HG02763 (cell line): ENCODE results near the gene CPVL.

Experiments
- ATAC-seq: cut with Tn5 transposase; IDR thresholded peaks from one replicate; pipeline ENCODE4 v1.9.1; 2021; ENCODE audit warnings: mild to moderate bottlenecking, moderate library complexity; ENCODE audit not compliant: unreplicated experiment

Gene CPVL

GRCh38 chr7:29007127-29007526, 139.2 kb downstream of the CPVL start:
- no peak for ATAC-seq

- ATAC-seq = no peak
These were observed 140.5 kb downstream of the CPVL start for GRCh38 chr7:29005829-29006228.

- ATAC-seq = no peak
These were observed 140.9 kb downstream of the CPVL start for GRCh38 chr7:29005406-29005805.

GRCh38 chr7:29003703-29004102, 142.6 kb downstream of the CPVL start:
- ATAC-seq = no peak

- no peak for ATAC-seq
These were observed 145.6 kb downstream of the CPVL start for GRCh38 chr7:29000717-29001076.

- no peak for ATAC-seq
These were observed 146.2 kb downstream of the CPVL start for GRCh38 chr7:28999895-29000716.

GRCh38 chr7:28999427-28999826, 146.9 kb downstream of the CPVL start:
- no peak for ATAC-seq

GRCh38 chr7:28998105-28998504, 148.2 kb downstream of the CPVL start:
- ATAC-seq = no peak

GRCh38 chr7:28996836-28997235, 149.5 kb downstream of the CPVL start:
- no peak for ATAC-seq

- ATAC-seq = no peak
These were observed 153.0 kb downstream of the CPVL start for GRCh38 chr7:28993371-28993770.

- no peak for ATAC-seq
These were observed 153.5 kb downstream of the CPVL start for GRCh38 chr7:28992798-28993197.

- ATAC-seq = no peak
These were observed 156.0 kb downstream of the CPVL start for GRCh38 chr7:28990200-28990960.

- ATAC-seq = no peak
These were observed 156.9 kb downstream of the CPVL start for GRCh38 chr7:28989211-28989980.

- ATAC-seq = no peak
These were observed 157.5 kb downstream of the CPVL start for GRCh38 chr7:28988810-28989209.

- ATAC-seq = no peak
These were observed 158.2 kb downstream of the CPVL start for GRCh38 chr7:28988091-28988490.

GRCh38 chr7:28986765-28987110, 159.6 kb downstream of the CPVL start:
- ATAC-seq = no peak

GRCh38 chr7:28986028-28986764, 160.1 kb downstream of the CPVL start:
- ATAC-seq = no peak

GRCh38 chr7:28984631-28985030, 161.7 kb downstream of the CPVL start:
- ATAC-seq = no peak

- ATAC-seq = no peak
These were observed 162.1 kb downstream of the CPVL start for GRCh38 chr7:28984217-28984616.

- no peak for ATAC-seq
These were observed 162.7 kb downstream of the CPVL start for GRCh38 chr7:28983396-28984190.
